ENCODE measurements around the gene ZNF516.

The ZNF516 gene

DNA sequence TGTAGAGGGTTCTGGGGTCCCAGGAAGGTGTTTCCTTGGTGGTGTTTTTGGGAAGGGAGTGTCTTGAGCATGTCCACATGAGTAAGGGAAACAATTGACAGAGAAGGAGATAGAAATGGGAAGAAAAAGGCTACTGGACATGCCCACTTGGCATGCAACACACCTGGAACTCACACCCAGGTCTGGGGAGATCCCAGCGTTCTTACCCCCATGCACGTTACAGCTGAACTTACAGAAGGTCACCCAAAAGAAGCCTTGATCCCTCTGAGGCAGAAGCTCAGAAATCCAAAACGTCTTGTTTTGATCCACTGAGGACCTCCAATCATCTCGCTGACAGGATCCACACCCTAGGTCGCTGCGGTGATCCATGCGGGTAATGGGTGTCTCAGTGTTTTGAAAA, 142.0 kb downstream of the ZNF516 start:
- Histone ChIP-seq H3K27me3 (ENCODE audit: control insufficient read depth, insufficient read depth, low read length, poor library complexity, severe bottlenecking) (no peaks in the 10 kb centered on the region), H3K9me3 (ENCODE audit: control insufficient read depth, low read length) (peaks cover 2% of the 10 kb centered on the region), H3K36me3 (ENCODE audit: control insufficient read depth, insufficient read depth, low read length) (peaks cover 5% of the 10 kb centered on the region), H3K4me3 (ENCODE audit: insufficient read depth, low read depth, low read length) (no peak overlapping the region), H3K4me1 (ENCODE audit: control insufficient read depth, insufficient read depth, low read length) (no peaks in the 10 kb centered on the region), H3K27ac (ENCODE audit: insufficient read depth, low read depth, low read length, poor library complexity, severe bottlenecking) (no peak overlapping the region)
- WGBS, 2 experiments = 96% methylated on average over 7 of the region's 7 CpGs

- H3K36me3 ChIP-seq (ENCODE audit: control insufficient read depth, insufficient read depth, low read length) = no peaks in the 10 kb centered on the region
- no peak overlapping the region for H3K4me3 ChIP-seq (ENCODE audit: insufficient read depth, low read depth, low read length)
- H3K27me3 ChIP-seq (ENCODE audit: control insufficient read depth, insufficient read depth, low read length, poor library complexity, severe bottlenecking) = no peaks in the 10 kb centered on the region
- WGBS, 2 experiments = 88 to 90% methylated on average over 24 of the region's 24 CpGs
- peaks cover 2% of the 10 kb centered on the region for H3K9me3 ChIP-seq (ENCODE audit: control insufficient read depth, low read length)
- H3K4me1 ChIP-seq (ENCODE audit: control insufficient read depth, insufficient read depth, low read length) = peaks cover under 1% of the 10 kb centered on the region
- H3K27ac ChIP-seq (ENCODE audit: insufficient read depth, low read depth, low read length, poor library complexity, severe bottlenecking) = no peak overlapping the region
Observed at GRCh38 chr18:76351961-76352581, 143.0 kb downstream of the ZNF516 start.

GRCh38 chr18:76350134-76351025, 144.7 kb downstream of the ZNF516 start:
- 92 to 94% methylated on average over 54 of the region's 54 CpGs for WGBS, 2 experiments
- no peak overlapping the region for H3K4me3 ChIP-seq (ENCODE audit: insufficient read depth, low read depth, low read length)
- peaks cover 2% of the 10 kb centered on the region for H3K9me3 ChIP-seq (ENCODE audit: control insufficient read depth, low read length)
- H3K4me1 ChIP-seq (ENCODE audit: control insufficient read depth, insufficient read depth, low read length) = peaks cover 4% of the 10 kb centered on the region
- H3K36me3 ChIP-seq (ENCODE audit: control insufficient read depth, insufficient read depth, low read length) = no peaks in the 10 kb centered on the region
- no peak overlapping the region for H3K27ac ChIP-seq (ENCODE audit: insufficient read depth, low read depth, low read length, poor library complexity, severe bottlenecking)
- no peaks in the 10 kb centered on the region for H3K27me3 ChIP-seq (ENCODE audit: control insufficient read depth, insufficient read depth, low read length, poor library complexity, severe bottlenecking)

GRCh38 chr18:76349067-76349715, 145.9 kb downstream of the ZNF516 start:
- H3K4me3 ChIP-seq (ENCODE audit: insufficient read depth, low read depth, low read length) = no peak overlapping the region

DNA sequence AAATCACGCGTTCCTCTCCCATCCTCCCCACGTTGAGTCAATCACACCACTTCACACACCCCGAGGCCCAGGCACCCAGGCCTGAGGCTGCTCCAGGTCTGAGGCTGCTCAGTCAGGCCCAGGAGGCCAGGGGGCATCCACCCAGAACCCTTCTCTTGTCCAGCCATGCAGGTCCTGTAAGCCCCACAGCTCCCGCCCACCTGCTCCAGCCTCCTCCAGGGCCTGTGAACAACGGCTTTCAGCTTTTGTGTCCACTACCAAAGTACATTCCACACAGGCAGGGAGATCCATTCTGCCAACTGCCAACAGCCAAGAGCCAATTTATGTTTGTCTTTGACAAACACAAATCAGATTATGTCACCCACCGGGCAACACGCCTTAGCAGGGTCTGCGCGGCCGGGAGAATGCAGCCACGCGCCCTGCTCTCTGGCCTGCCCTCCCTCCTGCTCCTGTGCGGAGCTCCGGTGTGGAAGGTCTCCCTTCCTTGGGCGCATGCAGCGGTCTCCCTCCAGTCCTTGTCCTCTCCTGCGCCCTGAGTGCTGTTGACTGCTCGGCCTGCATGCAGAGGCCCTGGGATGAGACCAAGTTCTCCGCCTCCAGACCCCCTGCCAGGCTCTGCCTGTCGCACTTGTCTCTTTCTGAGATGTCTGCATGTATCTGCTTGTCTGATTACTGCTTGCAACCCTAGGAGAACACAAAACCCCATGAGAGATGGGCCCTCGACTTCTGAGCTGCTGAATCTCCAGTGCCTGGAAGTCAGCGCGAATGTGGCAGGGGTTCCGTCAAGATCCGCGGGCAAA, 146.6 kb downstream of the ZNF516 start:
- no peak overlapping the region for H3K27ac ChIP-seq (ENCODE audit: insufficient read depth, low read depth, low read length, poor library complexity, severe bottlenecking)
- H3K27me3 ChIP-seq (ENCODE audit: control insufficient read depth, insufficient read depth, low read length, poor library complexity, severe bottlenecking) = no peaks in the 10 kb centered on the region
- H3K9me3 ChIP-seq (ENCODE audit: control insufficient read depth, low read length) = no peaks in the 10 kb centered on the region
- no peak overlapping the region for H3K4me3 ChIP-seq (ENCODE audit: insufficient read depth, low read depth, low read length)
- 85 to 87% methylated on average over 27 of the region's 27 CpGs for WGBS, 2 experiments
- H3K4me1 ChIP-seq (ENCODE audit: control insufficient read depth, insufficient read depth, low read length) = peaks cover 4% of the 10 kb centered on the region
- H3K36me3 ChIP-seq (ENCODE audit: control insufficient read depth, insufficient read depth, low read length) = no peaks in the 10 kb centered on the region

More at GRCh38 chr18:76349067-76349715, 145.9 kb downstream of the ZNF516 start:
- Histone ChIP-seq H3K4me1 (ENCODE audit: control insufficient read depth, insufficient read depth, low read length) (peaks cover 4% of the 10 kb centered on the region), H3K27ac (ENCODE audit: insufficient read depth, low read depth, low read length, poor library complexity, severe bottlenecking) (no peak overlapping the region), H3K9me3 (ENCODE audit: control insufficient read depth, low read length) (peaks cover 1% of the 10 kb centered on the region), H3K27me3 (ENCODE audit: control insufficient read depth, insufficient read depth, low read length, poor library complexity, severe bottlenecking) (no peaks in the 10 kb centered on the region), H3K36me3 (ENCODE audit: control insufficient read depth, insufficient read depth, low read length) (no peaks in the 10 kb centered on the region)
- WGBS, 2 experiments = 28 to 29% methylated on average over 29 of the region's 29 CpGs

DNA sequence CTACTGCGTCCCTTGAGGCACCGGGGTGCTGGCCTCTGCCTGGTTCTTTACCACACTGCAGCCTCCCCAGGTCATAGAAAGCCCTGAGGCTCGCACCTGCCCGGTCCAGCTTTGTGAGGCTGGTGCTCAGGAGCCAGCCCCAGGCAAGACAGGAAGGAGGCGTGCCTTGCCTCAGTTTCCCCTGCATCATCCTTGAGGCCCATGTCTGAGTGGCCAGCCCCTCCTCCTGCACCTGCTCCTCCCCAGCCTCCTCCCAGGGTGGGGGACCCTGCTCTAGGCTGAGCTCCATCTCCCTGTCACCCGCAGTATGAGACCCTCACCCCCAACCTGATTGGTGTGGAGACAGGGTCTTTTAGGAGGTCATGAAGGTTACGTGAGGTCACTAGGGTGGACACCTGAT, 147.7 kb downstream of the ZNF516 start:
- H3K4me1 ChIP-seq (ENCODE audit: control insufficient read depth, insufficient read depth, low read length) = peaks cover 4% of the 10 kb centered on the region
- H3K27me3 ChIP-seq (ENCODE audit: control insufficient read depth, insufficient read depth, low read length, poor library complexity, severe bottlenecking) = no peaks in the 10 kb centered on the region
- H3K9me3 ChIP-seq (ENCODE audit: control insufficient read depth, low read length) = no peaks in the 10 kb centered on the region
- H3K4me3 ChIP-seq (ENCODE audit: insufficient read depth, low read depth, low read length) = no peak overlapping the region
- no peak overlapping the region for H3K27ac ChIP-seq (ENCODE audit: insufficient read depth, low read depth, low read length, poor library complexity, severe bottlenecking)
- WGBS, 2 experiments = 94 to 96% methylated on average over 7 of the region's 7 CpGs
- no peaks in the 10 kb centered on the region for H3K36me3 ChIP-seq (ENCODE audit: control insufficient read depth, insufficient read depth, low read length)

- Histone ChIP-seq H3K4me1 (ENCODE audit: control insufficient read depth, insufficient read depth, low read length) (peaks cover 4% of the 10 kb centered on the region), H3K4me3 (ENCODE audit: insufficient read depth, low read depth, low read length) (no peak overlapping the region), H3K36me3 (ENCODE audit: control insufficient read depth, insufficient read depth, low read length) (no peaks in the 10 kb centered on the region), H3K27ac (ENCODE audit: insufficient read depth, low read depth, low read length, poor library complexity, severe bottlenecking) (no peak overlapping the region), H3K27me3 (ENCODE audit: control insufficient read depth, insufficient read depth, low read length, poor library complexity, severe bottlenecking) (no peaks in the 10 kb centered on the region), H3K9me3 (ENCODE audit: control insufficient read depth, low read length) (no peaks in the 10 kb centered on the region)
- 92 to 93% methylated on average over 29 of the region's 29 CpGs for WGBS, 2 experiments
Observed at GRCh38 chr18:76346490-76347130, 148.4 kb downstream of the ZNF516 start.

DNA sequence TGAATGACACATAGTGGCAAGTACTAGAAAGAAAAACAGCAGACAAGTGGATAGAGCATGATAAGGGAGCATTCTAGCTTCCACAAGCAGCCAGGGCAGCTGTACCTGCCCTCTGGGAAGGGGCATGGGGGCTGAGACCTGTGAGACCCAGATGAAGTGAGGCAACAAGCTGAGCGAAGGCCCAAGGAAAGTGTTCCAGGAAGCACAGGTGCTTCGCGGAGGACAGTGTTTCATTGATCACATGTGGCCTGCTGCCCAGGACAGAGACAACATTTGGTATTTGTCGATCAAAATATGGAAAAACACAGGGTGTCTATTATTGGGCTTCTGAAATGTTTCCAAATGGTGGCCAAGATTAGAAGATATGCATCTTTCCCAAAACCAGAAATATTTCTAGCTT, 149.1 kb downstream of the ZNF516 start:
- Histone ChIP-seq H3K4me1 (ENCODE audit: control insufficient read depth, insufficient read depth, low read length) (peaks cover 4% of the 10 kb centered on the region), H3K27me3 (ENCODE audit: control insufficient read depth, insufficient read depth, low read length, poor library complexity, severe bottlenecking) (no peaks in the 10 kb centered on the region), H3K4me3 (ENCODE audit: insufficient read depth, low read depth, low read length) (no peak overlapping the region), H3K9me3 (ENCODE audit: control insufficient read depth, low read length) (no peaks in the 10 kb centered on the region), H3K36me3 (ENCODE audit: control insufficient read depth, insufficient read depth, low read length) (no peaks in the 10 kb centered on the region), H3K27ac (ENCODE audit: insufficient read depth, low read depth, low read length, poor library complexity, severe bottlenecking) (no peak overlapping the region)
- WGBS, 2 experiments = 95% methylated on average over 4 of the region's 4 CpGs

DNA sequence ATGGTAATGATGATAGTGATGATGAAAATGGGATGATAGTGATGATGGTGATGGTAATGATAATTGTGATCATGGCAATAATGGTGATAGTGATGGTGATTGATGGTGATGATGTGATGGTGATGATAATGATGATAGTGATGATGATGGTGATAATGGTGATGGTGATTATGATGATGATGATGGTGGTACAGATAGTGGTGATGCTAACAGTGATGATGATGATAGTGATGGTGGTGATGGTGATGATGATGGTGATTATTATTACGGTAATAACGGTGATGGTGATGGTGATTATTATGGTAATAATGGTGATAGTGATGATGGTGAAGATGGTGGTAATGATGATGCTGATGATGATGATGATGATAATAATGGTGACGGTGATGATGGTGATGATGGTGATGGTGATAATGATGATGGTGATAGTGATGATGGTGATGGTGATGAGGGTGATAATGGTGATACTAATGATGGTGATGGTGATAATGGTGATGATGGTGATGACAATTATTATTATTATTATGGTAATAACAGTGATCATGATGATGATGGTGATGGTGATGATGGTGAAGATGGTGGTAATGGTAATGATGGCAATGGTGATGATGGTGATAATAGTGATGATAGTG, 151.0 kb downstream of the ZNF516 start:
- Histone ChIP-seq H3K9me3 (ENCODE audit: control insufficient read depth, low read length) (peaks cover 2% of the 10 kb centered on the region), H3K27ac (ENCODE audit: insufficient read depth, low read depth, low read length, poor library complexity, severe bottlenecking) (no peak overlapping the region), H3K27me3 (ENCODE audit: control insufficient read depth, insufficient read depth, low read length, poor library complexity, severe bottlenecking) (no peaks in the 10 kb centered on the region), H3K36me3 (ENCODE audit: control insufficient read depth, insufficient read depth, low read length) (no peaks in the 10 kb centered on the region), H3K4me3 (ENCODE audit: insufficient read depth, low read depth, low read length) (no peak overlapping the region), H3K4me1 (ENCODE audit: control insufficient read depth, insufficient read depth, low read length) (peaks cover 4% of the 10 kb centered on the region)
- 94 to 96% methylated on average over 3 of the region's 3 CpGs for WGBS, 2 experiments

Data from ectodermal cell (in vitro differentiated cells).